NCI-H345 (cell line): Measurements from ENCODE around the gene ZNF750.

Source experiments
- DNase-seq: peaks from one replicate; lab custom pipeline; 2025; lab: John Stamatoyannopoulos, UW

ZNF750 gene

DNA sequence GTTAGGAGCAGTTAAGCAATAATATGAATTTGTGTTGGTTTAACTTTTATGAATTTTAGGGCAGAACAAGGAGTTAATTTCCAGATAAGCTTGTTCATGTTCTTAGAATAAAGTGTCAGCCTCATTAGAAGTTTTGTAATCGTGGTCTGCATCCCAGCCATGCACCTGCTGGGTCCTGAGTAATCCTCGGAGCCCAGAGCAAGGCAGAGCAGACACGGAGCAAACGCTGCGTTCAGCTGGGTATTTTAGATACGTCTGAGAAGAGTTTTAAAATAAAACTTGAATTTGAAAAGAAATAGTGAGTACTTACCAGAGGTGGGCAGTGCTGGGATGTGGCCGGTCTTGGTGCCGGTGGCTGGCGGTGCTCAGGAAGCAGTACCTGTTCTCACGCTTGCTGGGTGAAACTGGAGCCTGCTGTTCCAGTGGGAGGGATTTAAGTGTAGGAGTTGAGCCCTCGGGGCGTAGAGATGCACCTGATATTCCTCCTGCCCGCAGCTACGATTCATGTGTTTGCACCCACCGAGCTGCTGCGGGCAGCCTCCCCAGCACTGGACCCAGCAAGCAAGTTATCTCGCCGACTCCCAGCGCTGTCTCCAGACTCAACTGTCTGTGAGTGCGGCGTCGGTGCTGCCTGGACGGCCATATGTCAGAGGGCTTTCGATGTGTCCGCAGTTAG lies at the start of gene ZNF750:
TSS of gene ZNF750 (minus strand) at position 406 of the 676 bp plus-strand sequence. CDS start 7,568 bp downstream, outside the sequence.
- peak; percentile 95 for DNase-seq

DNA sequence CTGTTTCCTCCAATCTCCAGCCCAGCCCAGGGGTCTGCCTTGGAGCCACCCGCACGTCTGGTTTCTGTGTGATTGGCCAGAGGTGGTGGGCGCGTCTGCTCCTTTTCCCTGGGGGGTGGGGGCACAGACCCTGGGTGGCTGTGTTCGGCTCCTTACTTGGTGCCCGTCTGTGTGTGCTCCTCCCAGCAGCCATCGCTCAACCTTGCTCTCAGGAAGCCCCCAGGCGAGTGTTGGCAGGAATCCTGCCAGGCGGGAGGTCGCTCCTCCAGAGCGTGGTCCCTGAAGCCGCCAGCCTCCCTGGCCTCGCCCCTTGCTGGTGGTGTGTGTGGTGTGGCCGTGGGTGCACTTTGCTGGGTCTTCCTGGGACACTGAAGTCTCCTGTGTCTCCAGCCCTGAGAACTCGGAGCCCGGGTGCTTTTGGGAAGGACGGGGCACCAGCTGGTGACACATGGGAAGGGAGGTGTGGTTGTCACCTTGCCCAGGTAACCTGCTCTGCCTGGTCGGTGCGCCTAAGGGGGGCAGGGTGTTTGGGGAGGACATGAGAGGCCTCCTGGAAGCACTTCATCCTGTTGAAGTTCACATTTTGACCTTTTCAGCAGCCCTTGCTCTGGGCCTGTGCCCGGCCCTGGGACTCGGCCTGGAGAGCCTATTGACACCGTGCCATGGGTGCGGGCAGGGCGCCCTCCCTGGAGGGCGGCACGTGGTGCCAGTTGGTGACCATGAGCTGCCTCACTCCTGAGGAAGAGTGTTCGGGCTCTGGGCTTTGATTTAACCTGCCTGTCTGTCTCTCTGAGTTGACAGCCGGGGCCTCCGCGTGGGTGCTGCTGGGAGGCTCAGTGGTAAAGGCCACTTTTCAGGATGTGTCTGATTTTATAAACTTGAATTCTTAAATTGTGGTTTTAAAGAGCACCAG lies 49.0 kb upstream of the ZNF750 start:
- no peak for DNase-seq

DNA sequence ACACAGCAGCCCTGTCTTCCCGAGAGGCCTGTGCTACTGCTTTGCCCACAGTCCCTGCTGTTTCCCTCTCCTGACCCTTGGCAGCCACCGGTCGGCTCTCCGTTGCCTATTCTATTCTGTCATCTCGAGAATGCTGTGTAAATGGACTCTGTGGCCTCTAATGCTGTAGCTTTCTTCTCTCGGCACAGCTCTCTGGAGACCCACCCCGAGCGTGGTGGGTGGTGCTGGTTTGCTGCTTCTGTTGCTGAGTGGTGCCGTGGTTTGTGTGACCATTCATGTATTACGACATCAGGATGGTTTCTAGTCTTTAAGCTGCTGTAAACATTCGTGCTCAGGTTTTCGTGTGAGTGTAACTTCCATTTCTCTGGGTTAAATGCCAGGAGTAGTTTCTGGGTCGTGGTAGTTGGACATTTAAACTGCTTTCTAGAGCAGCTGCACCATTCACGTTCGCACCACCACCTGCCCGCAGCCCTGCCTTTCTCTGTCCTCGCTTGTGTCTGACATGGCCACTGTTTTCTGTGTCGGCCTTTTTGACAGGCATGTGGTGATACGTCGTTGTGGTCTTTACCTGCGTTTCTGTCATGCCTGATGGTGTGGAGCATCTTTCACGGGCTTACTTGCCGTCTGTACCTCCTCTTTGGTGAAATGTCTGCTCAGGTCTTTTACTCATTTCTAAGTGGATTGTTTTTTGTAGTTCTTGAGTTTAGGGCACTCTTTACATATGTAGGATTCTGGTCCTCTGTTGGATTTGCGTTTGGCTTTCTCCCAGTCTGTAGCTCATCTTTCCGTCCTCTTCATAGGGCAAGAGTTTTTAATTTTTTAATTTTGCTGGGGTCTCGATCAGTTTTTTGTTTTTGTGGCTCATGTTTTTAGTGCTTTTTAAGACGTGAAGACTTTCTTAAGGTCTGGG lies 47.7 kb upstream of the ZNF750 start:
- no peak for DNase-seq

DNA sequence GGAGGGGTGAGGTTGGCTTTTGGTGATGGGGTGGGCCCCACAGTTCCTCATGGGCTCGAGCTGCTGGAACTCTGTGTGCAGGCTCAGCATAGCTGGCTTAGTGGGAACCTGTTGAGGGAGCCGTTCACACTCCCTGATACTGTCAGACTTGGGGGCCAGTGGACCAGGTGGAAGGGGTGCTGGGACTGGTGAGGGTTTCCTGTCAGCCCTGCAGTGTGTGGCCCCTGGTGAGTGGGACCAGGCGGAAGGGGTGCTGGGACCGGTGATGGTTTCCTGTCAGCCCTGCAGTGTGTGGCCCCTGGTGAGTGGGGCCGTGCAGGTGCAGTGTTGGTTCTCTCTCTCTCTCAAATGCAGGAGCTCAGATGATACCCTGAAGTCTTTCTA lies 45.1 kb upstream of the ZNF750 start:
- no peak for DNase-seq

DNA sequence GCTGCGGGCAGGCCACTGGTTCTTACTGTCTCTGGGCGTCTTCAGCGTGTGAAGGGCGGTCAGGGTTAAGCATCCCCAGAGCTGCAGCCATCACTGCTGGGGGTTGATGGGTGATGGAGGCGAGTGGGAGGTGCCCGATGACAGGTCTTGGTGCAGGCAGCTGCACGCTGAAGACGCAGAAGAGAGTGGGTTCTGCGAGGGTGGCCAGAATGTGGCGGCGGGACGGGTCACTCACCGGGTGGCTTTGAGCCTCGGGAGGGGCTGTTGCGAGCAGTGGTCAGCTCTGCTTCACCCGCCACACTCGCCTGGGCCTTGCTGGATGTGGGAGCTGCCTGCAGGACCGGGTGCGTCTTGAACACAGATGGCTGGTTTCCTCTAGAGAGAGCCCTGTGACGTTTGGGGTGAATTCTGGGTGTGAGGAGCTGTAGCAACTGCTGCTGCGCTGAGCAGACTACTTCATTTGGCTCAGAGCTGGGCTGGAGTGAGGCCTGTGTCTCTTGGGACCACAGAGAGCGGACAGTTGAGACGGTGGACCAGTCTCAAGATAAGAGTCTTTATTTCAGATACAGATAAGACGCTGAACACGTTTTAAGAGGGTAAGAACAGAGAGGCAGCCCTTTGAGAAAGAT lies 44.6 kb upstream of the ZNF750 start:
- DNase-seq, result no peak

DNA sequence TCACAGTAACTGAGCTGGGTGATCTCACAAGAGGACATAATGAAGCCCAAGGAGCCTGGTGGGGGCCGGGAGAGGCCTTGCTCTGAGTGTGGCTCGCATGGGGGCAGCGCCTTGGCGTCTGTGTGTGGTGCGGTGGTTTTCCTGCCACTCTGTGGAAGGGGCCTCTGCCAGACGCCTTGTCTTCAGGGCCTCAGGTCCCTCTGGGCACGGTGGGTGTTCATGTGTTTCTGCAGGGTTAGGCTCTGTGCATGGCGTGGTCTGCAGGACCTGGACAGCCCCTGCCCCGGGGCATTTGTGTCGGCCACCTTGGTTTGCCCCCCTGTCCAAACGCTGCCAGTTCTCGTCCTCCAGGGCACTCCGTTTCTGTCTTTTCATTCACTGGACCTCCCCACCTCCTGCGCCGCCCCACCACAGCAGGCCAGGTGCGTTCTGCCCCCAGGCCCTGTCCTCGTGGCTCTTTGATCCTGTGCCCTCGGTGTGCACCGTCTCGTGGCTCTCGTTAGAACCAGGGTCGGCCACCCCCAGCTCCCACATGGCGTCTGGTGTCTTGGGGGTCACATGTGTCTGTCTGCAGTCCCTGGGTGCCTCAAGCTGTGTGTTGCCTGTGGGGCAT lies 43.7 kb upstream of the ZNF750 start:
- no peak for DNase-seq

DNA sequence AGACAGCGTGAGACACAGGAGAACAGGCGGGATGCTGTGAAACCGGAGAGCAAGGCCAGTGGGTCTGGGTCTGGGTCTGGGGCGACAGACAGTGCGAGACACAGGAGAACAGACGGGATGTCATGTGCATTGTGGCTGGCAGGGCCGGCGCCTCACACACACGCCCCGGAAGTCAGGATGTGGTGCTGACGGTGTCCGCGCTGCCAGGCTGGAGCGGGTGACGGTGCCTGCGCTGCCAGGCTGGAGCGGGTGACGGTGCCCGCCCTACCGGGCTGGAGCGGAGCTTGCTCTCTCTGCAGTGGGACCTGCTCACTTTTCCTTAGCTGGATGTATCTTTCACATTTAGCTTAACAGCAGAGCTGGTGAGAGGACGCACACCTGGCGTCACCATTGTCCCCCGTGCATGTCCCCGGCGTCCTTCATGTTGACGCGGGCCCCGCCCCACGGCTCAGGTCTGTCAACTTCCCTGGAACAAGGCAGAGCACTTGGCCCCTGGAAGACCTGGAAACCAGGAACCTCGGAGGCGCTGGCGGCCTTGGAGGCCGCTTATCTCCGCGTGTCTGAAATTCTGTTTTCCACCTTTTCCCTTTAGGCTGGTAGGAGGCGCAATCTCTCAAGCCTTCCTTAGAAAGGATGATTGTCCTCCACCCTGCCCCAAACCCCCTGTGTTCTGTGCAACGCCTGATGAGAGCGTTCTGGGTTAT lies 43.0 kb upstream of the ZNF750 start:
- peak; percentile 46 for DNase-seq

DNA sequence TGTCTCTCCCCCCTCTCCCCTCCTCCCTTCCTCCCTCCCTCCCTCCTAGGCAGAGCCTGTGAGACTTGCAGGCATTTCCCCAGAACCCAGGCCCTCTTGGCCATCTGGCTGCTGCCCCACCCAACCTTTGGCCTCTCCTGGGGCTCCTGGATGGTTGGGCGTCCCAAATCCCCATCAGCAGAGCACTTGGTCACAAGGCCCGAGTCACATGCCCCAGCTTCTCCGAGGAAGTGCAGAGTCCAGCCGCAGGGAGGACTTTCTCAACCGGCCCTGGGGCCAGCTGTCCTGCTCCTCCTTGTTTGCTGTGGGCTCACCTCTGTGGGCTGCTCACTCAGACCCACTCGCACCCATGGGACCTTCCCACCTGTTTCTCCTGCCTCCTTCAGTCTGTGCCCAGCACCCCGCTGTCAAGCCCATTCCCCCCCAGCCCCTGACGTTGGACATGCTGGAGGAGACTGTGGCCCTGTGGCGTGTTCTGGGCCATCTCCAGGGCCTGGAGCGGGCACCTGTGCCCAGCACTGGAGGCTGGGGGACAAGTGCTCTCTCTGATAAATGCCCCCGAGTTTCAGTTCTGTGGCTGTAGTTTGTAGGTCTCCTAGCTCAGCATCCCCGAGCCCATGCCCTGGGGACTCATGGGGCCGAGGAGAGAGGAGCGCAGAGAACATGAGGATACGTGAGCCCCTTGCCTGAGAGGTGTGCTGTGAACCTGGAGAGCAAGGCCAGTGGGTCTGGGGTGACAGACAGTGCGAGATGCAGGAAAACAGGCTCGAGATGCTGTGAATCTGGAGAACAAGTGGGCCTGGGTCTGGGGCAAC lies 42.3 kb upstream of the ZNF750 start:
- DNase-seq, result no peak

DNA sequence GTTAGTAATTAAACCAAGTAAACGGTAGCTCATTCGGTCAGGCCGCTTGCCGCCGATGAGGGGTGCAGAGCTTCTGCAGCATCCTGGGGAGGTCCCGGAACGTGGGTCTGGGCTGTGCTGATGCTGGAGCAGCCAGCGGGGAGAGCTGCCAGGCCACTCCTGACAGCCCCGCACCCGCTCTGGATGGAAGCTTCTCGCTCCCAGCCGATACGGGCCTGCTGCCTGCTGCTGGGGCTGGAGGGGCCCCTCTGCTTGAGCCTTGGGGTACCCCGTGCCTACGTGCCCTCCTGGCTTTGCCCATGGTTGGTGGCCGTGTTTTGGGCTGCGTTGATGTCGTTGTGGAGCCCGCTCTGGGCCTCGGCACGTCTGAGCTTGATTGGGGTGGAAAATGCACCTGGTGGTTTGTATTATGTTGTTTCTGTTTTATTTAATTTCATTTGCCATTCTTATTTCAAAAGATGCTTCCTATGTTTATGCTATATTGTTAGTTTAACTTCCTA lies 41.6 kb upstream of the ZNF750 start:
- no peak for DNase-seq

DNA sequence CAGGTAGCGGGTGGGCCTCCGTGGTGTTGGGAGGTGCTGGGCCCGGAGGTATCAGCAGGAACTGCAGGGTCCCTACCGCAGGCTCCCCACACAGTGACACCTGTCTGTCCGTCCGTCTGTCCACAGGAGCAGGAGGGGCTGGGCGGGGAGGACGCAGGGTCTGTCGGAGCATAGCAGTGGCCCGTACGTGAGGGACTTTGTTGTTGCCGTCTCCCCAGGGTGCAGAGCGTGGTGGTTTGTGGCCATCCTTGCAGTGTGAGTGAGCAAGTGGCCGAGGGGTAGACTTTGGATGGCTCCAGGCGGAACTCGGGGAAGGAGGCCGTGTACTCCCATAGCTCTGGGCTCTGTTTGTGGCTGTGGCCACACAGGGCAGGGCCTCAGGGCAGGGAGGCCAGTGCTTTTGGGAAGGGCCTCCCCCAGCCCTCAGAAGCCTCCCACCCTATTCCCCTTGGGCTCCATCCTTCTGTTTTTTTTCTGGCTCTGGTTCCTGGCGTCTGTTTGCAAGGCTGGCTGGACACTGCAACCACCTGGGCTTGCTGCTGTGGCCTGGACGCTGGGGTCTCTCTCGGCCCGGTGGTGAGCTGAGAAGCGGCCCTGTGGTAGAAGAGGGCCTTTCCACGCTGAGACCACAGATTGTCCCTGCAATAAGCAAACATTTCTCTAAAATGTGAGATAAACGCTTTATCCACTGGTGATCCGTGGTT lies 41.0 kb upstream of the ZNF750 start:
- DNase-seq, result no peak

DNA sequence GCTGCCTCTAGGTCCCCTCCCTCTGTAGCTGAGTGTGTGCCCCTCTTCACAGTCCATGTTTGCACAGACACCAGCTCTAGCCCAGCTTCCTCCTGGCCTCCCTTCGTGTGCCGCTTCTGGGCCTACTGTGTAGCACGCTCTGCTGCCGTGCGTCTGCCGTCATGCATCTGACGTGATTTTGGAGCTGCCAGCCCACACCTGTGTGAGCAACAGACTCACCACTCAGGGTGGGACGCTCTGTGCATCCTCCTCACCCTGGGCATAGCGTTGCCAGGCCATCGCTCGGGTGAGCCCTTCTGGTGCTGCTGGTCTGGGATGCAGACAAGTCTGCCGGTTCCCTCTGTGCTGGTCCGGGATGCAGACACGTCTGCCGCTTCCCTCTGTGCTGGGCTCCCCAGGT lies 39.4 kb upstream of the ZNF750 start:
- no peak for DNase-seq

DNA sequence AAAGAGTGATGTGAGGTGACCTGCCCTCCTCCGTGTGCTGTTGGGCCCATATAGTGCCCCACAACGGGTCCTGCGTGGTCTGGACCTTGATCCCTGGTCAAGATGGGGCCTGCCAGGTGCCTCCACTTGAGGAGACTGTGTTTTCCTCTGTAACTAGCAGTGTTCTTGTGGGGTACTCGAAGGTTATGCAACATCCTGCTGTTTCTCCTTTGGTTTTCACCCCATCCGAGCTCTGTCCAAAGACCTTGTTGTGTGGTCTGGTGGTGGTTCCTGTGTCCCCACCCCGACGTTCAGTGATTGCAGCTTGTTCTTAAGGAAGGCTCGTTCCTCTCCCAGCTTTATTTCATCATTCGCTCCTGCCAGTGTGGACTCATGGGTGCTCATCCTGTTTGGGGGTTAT lies 38.7 kb upstream of the ZNF750 start:
- no peak for DNase-seq

DNA sequence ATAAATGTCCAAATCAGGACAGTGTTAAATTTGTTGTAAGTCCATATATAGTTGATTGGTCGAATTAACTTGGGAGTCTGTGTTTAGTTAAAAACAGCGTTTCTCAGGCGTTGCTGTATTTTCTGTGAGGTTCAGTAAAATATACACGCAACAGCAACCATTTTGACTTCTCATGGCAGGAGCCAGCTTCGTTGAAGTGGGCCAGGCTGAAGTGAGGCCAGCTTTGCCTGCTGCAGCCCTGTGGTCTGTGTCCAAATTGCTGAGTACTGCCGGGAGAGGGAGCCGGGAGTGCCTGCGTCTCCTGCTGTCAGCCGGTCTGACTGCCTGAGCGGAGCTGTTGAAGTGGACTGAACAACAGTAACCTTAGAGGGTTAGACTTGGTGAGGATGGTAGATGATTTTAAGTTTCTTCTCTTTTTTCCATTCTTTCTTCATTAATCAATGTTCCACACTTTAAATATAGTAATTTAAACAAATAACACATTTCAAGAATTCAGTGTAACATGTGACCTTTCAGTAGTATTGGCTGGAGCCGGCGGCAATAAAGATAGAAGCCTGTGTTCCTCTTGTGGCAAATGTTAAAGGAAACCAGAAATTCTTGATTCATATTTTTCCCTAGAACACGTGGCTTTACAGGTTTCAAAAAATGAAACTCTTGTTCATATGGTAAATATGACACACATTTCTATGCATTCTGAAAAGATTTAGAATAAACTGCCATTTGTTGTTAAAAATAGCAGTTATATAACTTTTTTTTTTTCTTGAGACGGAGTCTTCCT lies 37.0 kb upstream of the ZNF750 start:
- DNase-seq, result peak; percentile 62

DNA sequence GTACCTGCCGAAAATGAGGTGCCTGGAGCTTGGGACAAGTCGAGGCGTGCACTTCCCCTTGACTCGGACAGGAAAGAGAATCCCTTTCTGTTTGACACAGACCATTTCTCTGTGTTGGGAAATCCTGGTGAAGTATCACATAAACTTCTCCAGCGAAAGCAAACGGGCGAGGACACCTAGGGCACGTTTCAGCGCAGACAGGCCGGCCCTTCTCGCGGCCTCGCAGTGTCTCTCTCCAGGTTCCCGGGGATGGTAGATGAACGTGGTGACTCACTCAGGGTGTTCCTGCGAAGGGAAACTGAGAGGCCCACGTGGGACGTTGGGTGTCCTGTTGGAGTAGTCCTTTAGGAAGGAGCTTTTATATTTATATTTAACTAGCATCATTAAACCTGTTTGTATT lies 36.3 kb upstream of the ZNF750 start:
- peak; percentile 62 for DNase-seq

DNA sequence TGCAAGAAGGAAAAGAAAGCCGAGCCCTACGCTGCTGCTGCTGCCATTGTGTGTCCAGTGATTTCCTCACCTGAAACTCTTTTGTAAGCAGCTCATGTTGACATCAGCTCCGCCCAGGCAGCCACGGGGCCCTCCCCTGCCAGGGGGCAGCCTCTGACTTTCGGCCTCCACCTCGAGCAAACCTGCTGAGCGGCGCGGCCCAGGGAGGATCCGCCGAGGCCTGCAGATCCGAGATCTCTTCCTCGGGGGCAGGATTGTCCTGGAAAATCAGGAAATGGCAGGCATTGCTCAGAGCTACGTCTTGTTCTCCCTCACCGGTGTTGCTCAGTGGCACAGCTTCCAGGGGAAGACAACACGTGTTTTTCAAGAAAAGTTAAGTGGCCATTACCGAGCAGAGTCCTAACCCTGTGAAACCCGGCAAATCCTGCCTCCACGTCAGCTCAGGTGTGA lies 35.6 kb upstream of the ZNF750 start:
- DNase-seq, result peak; percentile 66

DNA sequence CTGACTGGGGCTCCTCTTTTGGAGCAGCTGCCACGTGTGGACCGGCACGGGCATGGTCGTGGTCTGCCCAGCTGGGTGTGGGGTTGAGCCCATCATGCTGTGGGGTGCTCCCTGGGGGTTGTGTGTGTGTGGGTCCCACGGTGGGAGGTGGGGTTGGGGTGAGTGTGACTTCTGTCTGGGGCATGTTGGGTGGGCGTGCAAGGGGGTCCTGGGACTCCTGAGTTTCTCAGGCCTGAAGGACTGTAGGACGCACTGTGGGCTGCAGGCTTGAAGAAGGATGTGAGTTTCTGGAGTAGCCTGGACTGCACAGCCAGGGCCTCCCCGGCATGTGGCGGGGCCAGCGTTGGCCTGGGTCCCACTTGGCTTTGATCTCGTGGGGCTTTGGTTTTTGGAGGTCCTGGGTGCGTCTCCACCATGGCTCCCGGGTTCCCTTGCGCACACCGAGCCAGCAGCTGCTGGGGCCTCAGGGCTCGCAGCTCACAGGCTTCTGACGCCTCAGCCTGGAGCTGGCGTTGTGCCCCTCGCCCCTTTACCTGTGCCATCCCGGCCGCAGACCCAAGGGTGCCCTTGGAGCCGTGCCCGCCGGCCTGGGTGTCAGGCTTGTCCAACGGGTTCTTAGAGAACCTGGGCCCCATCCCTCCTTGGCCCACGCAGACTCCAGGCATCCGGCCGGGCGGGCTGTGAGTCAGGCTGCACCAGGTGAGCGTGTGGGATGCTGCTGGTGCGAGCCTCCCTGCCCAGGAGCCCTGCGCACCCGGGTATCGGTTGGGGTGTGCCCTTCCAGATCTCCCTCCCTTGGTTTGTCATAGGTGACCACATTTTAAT lies 34.4 kb upstream of the ZNF750 start:
- DNase-seq, result no peak

DNA sequence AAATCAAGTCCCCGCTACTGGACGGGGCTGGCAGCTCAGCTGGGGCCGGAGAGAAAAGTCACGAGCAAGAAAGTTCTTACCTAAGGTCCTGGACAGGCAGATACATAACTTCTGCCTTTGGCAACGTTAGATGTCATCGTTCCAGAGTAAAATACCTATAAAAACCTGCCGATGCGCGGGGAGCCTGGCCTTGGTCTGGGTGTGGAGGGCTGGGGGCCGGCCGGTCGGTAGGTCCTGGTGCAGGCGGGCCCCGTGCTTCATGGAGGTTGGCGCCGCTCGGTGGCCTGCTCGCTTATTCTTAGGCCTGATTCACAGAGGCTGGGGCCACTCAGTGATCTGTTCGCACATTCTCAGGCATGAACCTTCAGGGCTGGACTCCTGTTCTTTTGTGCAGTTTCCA lies 33.7 kb upstream of the ZNF750 start:
- DNase-seq, result no peak
